Activated effector memory CD4-positive, alpha-beta T cell treated with anti-CD3 and anti-CD28 coated beads, Interleukin-2, amount 50 U/mL, for 16 hours (primary cell): ENCODE results near the gene SNX25.

Experiments
- DNase-seq: peaks from one replicate; pipeline ENCODE4 v3.0.0-alpha.2; 2020

The SNX25 gene

DNA sequence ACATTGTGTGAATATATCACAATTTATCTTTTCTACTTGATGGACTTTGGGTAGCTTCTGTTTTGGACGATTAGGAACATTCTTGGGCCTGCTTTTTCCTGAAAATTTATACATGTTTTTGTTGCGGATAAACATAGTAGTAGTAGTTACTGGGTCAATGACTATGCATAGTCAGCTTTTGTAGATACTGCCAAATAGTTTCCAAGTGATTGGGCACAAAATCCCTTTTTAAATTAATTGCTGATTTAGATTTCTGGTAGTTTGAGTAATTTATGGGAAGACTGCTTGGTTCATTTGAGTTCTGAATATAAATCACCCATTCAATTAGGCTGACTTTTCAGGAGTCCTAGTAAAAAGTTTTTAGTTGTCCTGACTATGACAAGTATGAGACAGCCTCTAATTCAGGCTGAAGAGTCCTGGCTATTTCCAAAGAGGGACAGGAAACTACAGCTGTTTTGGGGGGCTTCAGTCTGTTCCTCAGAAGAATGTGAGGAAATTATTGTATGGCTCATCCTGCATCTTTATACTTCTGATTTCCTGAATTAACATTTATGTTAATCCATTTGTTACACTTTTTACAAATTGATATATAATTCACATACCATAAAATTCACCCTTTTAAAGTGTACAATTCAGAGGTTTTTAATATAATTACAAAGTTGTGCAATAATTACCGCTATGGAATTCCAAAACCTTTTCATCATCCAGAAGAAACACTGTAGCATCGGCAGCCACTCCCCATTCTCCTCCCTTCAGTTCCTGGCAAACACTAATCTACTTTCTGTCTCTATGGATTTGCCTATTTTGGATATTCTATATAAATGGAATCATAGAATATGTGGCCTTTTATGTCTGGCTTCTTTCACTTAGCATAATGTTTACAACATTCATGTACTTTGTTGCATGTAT is 172.1 kb downstream of the SNX25 start:
- no peak for DNase-seq

DNA sequence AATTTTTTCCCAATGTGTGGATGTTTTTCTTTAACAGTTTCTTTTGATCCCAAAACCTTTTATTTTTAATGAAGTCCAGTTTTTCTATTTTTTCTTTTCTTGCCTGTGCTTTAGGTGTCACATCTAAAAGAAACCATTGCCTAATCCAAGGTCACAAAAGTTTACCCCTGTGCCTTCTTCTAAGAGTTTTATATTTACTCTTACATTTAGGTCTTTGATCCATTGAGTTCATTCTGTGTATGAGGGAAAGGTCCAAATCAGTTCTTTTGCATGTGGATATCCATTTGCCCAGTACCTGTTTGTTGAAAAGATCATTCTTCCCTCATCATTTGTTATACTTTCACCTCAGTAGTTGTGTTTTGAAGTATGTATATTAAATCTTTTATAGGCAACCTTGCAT is 173.4 kb downstream of the SNX25 start:
- DNase-seq, result no peak

DNA sequence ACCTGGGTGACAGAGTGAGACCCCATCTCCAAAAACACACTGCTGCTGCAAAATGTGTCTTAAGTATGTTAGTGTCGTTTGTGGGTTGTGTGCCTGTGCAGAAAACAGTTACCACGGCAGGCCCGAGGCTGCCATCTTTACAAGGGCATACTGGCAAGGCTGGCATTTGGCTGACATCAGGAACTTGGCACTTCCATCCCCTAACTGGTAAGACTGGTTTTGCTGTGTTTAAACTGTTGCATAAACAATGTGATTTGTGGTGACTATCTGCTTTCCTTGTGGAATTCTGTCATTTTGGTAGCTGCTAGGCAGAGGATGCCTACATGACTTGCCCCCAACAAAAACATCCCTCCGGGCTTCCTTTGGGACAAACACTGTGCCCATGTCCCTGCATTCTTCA is 174.1 kb downstream of the SNX25 start:
- no peak for DNase-seq

DNA sequence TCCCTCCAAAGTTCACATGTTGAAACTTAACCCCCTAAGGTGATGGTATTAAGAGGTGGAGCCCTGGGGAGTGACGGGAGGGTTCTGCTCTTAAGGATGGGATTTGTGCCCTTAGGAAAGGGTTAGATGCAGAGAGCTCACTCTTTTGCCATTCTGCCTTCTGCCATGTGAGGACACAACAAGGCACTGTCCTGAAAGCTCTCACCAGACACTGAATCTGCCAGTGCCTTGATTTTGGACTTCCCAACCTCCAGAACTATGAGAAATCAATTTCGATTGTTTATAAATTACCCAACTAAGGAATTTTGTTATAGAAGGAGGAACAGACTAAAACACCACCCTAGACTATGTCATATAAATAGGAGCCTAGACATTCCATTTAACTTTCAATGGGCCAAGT is 174.7 kb downstream of the SNX25 start:
- DNase-seq, result no peak

DNA sequence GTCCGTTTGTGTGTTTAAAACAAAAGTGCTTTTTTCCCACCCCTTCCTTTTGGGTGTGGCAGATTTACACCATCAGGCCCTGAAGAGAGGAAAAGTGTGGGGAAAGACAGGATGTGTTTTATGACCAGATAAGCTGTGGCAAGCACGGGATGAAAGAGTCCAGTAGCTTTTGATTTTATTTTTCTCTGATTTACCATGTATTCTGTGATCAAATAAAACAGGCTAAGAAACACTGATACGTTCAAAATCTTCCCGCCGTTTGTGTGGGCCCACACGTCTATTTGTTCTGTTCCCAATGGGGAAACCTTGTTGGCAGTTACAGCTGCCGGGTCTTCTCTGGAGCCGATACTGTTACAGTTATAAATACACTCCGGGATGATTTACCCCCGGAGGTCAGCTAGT is 175.5 kb downstream of the SNX25 start:
- DNase-seq, result no peak

DNA sequence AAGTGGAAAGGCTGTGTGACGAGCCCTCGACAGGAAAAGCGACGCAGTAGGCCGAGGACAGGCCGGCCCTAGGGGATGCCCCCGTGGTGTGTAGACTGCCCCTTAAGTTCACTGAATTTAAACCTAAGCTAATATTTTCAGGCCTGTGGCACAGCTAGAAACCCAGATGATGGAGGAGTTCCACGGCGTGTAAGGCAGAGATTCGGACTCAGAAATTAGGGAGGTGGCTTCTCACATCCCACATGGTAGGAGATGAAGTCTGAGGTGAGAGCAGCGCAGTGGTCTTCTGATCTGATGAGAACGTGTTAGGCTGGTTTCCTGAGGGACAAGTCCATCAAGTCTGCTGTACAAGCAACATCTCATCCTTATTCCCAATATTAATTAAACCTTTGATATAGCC is 178.6 kb downstream of the SNX25 start:
- no peak for DNase-seq

DNA sequence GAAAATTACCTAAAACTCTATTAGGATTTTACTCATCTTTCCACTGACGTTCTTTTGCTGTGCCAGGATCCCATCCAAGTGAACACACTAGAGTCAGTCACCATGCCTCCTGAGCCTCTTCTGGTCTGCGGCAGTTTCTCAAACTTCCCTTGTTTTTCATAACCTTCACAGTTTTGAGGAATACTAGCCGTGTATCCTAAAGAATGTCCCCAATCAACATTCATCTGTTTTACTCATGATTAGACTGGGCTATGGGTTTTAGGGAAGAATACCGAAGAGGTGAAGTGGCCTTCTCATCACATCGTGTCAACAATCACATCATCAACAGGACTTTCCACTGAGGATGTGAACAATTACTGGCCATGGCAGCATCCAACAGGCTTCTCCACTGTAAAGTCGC is 181.5 kb downstream of the SNX25 start:
- DNase-seq, result no peak

DNA sequence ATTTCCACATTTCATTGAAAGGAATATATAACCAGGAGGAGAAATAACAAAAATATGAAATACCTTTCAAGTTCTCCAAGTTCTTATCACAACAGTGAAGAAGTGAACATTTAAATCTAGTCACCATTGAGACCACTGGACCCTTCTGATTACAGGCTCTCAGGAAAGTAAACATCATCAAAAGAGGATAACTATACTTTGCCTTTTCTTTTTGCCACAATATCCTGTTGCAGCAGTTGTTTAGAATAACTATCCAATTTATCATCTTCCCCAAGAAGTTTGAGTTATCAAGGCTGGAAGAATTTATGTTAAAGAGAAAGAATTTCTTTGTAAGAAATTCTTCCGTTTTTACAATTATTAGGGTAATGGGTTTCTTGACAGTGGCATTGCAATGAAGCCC is 182.8 kb downstream of the SNX25 start:
- no peak for DNase-seq

DNA sequence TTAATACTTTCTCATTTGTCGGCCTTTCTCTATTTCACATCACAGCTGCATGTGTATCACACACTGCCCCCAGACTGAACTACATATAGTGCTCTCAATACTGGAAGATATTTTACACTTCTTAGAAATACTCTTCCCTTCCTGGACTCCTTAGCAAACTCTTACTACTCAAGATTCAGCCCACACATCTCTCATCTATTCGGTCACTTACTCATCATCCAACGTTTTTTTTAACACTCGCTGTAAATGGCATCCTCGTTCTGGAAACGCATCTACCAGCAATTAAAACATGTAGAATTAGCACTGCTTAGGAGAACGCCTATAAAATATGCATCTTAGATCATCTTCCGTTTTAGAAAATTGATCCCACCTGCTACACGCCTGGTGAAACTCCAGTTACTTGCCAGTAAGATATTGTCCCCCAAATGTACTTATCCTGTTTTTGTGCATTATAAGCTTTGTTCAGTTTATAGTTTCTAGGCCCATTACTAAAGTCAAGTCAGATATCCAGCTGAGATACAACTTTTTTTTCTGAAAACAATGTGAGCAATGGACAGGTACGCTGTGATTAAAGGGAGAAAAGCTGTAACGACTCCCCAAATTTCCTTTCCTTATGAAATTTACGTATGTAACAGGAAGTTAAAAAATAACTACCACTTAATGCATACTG is 185.3 kb downstream of the SNX25 start:
- DNase-seq, result no peak

DNA sequence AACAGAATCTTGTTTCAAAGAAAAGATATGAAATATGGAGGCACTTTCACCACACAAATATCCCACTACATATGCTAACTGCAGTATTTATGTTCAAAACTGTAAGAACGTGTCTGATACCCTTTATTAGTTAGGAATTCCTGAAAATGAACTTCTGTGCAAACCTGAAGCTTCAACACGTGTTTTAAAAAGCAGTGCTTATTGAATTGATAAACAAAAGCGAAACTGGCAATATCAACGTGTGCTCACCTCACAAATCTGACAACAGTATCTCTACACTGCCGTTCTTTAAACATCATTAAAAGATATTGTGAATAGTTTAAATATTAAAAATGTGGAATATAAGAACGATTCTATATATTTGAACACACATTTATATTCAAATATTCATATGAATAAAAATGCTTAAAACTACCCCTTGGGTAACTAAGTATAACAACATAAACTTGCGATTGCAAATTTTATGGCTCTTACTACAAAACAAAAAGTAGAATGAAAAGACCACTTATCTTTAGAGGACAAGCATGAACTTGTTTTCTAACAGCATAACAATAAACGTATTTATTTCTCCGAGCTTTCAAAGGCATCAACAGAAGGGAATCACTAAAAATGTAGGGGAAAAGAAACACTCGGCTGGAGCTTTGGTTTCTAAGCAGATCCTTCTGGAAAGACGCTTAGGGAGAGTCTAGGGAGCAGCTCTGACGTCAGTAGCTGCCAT is 186.0 kb downstream of the SNX25 start, which contains the start of gene LRP2BP:
LRP2BP (minus strand) TSS at position 687 of the 718 bp plus-strand sequence. CDS start 17,738 bp downstream, outside the sequence.
- DNase-seq, result no peak

DNA sequence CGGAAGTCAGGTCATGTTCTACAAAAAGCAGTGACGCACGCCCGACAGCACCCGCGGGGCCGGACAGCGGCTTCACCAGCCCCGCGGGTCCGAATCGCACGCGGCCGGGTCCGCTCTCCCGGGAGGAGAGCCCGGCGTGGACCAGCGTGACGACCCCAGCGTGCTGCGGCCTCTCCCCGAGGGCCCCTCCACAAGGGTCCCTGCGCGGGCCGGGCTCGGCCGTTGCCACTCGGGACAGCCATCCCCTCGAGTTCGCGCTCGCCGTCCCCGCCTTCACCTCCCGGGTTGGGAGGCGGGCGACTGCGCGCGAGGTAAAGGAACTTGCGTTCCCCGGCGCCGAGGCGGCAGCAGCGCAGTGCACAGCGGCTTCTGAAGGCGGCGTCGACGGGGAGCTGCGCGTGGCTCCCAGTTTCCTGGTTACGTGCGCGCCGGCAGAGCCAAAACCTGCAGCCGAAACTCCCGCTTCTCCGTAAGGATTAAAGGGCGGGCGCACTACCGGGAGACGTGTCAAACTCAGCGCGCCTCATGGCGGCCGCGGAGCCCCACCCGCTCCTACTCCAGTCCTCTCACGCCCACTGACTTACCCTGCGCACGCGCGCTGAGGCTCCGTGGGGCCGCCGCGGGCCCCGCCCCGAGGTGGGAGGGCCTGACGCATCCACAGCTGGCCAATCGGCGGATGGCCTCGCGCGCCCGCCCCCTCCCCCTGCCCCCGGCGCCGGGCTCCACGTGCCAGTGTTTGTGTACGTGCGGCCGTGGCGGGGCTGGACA is 186.7 kb downstream of the SNX25 start:
- peak; percentile 99 for DNase-seq

DNA sequence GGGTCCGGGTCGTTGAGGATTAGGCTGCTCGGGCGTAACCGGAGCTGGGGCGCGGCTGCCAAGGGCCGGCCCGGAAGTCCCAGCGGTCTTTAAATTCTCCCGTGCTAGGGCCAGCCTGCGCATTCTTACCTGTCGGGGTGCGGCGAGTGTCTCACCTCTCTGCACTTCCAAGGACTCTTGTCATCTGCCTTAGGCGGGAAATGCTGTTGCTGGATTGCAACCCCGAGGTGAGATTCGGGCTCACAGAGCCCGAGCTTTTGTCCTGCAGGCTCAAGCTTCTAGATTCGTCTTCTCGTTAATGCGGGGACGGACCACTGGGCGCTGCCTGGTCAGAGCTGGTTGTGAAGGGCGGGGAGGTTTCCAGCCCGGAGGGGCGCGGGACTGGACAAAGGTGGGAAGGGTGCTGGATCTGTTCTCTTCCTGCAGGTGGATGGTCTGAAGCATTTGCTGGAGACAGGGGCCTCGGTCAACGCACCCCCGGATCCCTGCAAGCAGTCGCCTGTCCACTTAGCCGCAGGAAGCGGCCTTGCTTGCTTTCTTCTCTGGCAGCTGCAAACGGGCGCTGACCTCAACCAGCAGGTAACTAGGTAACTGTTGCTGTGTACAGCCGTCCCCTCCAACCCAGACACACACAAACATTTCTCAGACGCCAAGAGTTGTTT is 187.5 kb downstream of the SNX25 start, which contains the start of gene ANKRD37:
ANKRD37 (plus strand) TSS at position 118 of the 662 bp plus-strand sequence; CDS start at position 201, 83 bp downstream.
- peak; percentile 63 for DNase-seq

DNA sequence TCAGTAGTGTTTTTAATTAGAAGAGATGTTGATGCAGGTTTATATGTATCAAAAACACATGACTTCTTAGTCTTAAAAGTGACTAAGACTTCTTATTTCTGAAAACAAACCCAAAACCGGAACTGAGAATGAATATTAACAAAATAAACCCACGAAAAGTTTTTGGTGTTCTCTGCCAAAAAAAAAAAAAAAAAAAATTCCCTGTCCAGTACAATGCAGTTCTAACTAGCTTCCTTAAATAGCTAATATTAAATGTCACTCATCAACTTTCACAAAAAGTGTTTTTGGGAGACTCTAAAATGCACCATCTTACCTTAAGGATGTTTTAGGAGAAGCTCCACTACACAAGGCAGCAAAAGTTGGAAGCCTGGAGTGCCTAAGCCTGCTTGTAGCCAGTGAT is 189.2 kb downstream of the SNX25 start:
- no peak for DNase-seq

DNA sequence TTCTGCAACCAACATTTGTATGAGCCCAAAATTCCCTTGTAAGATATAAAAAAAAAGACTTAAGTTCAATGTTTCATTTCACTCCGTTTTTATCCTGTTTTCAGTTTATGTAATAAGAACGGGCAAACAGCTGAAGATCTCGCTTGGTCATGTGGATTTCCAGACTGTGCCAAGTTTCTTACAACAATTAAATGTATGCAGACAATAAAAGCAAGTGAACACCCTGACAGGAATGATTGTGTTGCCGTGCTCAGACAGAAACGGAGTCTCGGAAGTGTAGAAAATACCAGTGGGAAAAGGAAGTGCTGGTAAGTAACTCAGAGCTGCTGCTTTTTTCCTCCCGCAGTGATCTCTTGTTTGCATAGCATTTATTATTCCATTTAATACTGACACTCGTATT is 190.1 kb downstream of the SNX25 start:
- DNase-seq, result no peak

DNA sequence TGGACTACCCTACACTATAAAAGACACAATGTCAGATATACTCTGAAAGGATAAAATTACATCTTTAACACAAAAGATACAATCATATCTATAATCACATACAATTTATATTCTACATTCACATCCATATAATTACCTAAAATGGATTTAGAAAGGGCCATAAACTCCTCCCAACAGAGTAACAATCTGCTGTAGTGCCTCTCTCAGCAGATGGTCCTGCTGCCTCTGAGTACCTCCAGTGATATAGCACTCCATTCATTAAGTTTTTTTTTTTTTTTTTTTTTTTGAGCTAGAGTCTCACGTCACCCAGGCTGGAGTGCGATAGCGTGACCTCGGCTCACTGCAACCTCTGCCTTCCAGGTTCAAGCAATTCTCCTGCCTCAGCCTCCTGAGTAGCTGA is 194.6 kb downstream of the SNX25 start:
- DNase-seq, result no peak

DNA sequence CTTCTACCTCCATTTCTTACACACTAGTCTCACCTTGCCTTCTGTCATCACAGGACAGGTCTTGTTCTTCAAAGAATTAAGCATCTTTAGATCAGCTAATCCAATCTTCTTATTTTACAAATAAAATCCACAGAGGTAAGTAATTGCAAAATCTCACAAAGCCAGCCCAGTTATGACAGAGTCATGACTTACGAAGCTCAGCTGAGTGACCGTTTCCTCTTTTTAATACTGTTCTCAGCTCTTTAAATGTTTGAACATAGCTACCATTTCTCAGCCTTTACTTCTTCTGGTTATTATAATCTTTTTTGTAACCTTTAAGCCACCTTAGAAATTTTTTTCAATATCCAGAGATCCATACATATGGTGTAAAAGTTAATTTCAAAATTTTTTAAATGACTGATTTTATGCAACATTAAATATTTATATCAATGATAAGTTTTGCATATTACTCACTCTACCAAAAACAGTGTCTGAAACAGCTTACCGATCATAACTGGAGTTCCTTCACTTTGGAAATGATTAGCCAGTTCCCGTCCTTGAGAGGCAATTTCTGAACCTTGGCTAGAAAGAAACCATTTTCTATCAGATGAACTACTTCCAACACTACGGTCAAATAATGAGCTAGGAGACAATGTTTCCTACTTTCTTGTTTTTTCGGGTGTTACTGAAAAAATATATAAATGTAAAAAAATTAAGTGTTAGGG is 196.1 kb downstream of the SNX25 start:
- DNase-seq, result no peak

DNA sequence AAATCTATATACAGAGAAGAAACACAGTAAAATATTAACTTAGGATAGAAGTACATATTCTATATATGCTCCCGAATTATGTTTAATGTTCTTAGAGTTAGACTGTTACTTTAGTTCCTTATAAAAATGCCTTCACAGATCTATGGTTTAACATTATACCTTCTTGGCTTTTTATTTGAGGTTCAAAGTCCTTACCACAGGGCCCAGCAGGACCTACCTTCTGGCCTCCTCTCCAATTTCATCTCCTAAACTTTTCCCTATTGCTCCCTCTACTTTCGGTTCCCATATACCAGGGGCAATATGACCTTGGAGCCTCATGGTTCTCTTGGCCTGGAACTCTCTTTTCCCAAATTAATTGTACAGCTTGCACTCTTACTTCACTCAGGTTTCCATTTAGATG is 199.0 kb downstream of the SNX25 start:
- no peak for DNase-seq

DNA sequence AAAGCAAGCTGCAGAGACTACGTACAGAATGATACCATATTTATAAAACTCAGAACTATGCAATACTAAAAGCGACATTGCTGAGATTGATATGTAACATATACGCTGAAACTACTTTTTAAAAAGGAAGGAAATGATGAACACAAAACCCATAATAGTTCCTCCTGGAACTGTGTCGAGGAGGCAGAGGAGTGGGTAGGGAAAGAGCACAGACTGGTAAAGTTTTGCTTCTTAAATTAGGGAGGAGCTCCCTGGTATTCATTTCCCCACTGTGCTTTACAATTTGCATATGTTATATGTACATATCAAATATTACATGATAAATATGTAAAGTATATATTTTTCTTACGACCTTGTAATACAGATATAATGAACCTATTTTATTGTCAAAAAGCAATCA is 202.5 kb downstream of the SNX25 start:
- no peak for DNase-seq

DNA sequence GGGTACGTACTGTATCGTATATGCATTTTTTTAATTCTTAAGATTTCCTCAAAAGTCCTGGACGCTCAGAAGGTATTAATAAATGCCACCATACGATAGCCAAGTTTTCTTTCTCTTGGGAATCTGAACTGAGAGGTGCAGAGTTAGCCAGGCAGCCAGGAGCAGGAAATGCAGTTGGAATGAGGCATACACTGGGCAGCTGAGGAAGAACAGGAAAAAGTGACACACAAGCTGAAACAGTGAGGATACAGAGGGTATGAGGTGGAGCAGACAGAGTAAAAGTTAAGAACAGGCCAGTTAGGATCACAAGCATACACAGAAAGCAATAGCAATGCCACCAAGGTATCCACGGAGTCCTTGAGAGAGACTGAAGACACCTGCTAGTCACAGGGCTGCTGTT is 203.0 kb downstream of the SNX25 start:
- no peak for DNase-seq
